Midbrain (tissue), 1 donor: ENCODE data around the gene CIAO2B.

ENCODE experiments used
- DNase-seq: peaks from one replicate; lab custom pipeline; 2025; lab: John Stamatoyannopoulos, UW

CIAO2B gene

GRCh38 chr16:66919569-66920298 lies 14.5 kb downstream of the CIAO2B start:
- no peak for DNase-seq

- DNase-seq, result no peak
Measured at GRCh38 chr16:66918803-66919568, 15.2 kb downstream of the CIAO2B start, which contains the start of gene CDH16. CDH16 (minus strand) TSS chr16:66918885; CDS start chr16:66918065, 820 bp downstream.

GRCh38 chr16:66918355-66918754 lies 15.8 kb downstream of the CIAO2B start:
- no peak for DNase-seq

- DNase-seq, result no peak
Measured at GRCh38 chr16:66917741-66918140, 16.5 kb downstream of the CIAO2B start.

GRCh38 chr16:66916518-66916917 lies 17.7 kb downstream of the CIAO2B start:
- DNase-seq, result no peak

- DNase-seq, result no peak
Measured at GRCh38 chr16:66915041-66915440, 19.2 kb downstream of the CIAO2B start.

GRCh38 chr16:66914541-66914940 lies 19.7 kb downstream of the CIAO2B start:
- no peak for DNase-seq

- no peak for DNase-seq
Measured at GRCh38 chr16:66913711-66914110, 20.5 kb downstream of the CIAO2B start.

GRCh38 chr16:66913081-66913480 lies 21.1 kb downstream of the CIAO2B start:
- no peak for DNase-seq

- DNase-seq, result no peak
Measured at GRCh38 chr16:66911801-66912200, 22.4 kb downstream of the CIAO2B start.

- no peak for DNase-seq
Measured at GRCh38 chr16:66911112-66911511, 23.1 kb downstream of the CIAO2B start.

GRCh38 chr16:66910175-66910940 lies 23.8 kb downstream of the CIAO2B start:
- no peak for DNase-seq

GRCh38 chr16:66908762-66909559 lies 25.2 kb downstream of the CIAO2B start:
- no peak for DNase-seq

- DNase-seq, result no peak
Measured at GRCh38 chr16:66908116-66908515, 26.1 kb downstream of the CIAO2B start.

- no peak for DNase-seq
Measured at GRCh38 chr16:66906916-66907836, 27.0 kb downstream of the CIAO2B start.

GRCh38 chr16:66905633-66906539 lies 28.3 kb downstream of the CIAO2B start:
- no peak for DNase-seq

GRCh38 chr16:66904846-66905632 lies 29.2 kb downstream of the CIAO2B start:
- DNase-seq, result no peak

GRCh38 chr16:66904428-66904845 lies 29.8 kb downstream of the CIAO2B start:
- no peak for DNase-seq
